GM23338 (cell line): ENCODE results near the gene MAPK8IP3. TPM values are rescaled to one million over a fixed set of nuclear protein-coding genes. Genes with fewer than 3 reads are reported as not detected.

Source experiments
- ATAC-seq: fragments of 200-7000 bp; cut with Tn5 transposase; 3 replicates; pipeline ENCODE4 v1.9.1; 2020
- DNase-seq: peaks from one replicate; pipeline ENCODE4 v3.0.0-alpha.2; 2015; ENCODE audit warnings: low spot score
- H2AFZ ChIP-seq: fragments of 200-600 bp; sonication (generic); 2 replicates; pipeline ENCODE4 v1.8.0; 2016; ENCODE audit warnings: antibody characterized with exemption, mild to moderate bottlenecking, moderate library complexity
- H3F3A ChIP-seq: fragments of 200-600 bp; sonication (generic); replicated peaks from 2 replicates; pipeline ENCODE4 v1.8.0; 2017; ENCODE audit warnings: antibody characterized with exemption, mixed run types, low read depth
- H3K27ac ChIP-seq: fragments of 200-600 bp; sonication (generic); 2 replicates; pipeline ENCODE4 v1.6.1; 2016; ENCODE audit warnings: low read depth
- H3K27me3 ChIP-seq: fragments of 200-600 bp; sonication (generic); 2 replicates; pipeline ENCODE4 v1.8.0; 2016; ENCODE audit warnings: mild to moderate bottlenecking, mixed run types, moderate library complexity; ENCODE audit not compliant: insufficient read depth
- H3K36me3 ChIP-seq: fragments of 200-600 bp; sonication (generic); 2 replicates; pipeline ENCODE4 v1.8.0; 2016; ENCODE audit warnings: mild to moderate bottlenecking; ENCODE audit not compliant: insufficient read depth
- H3K4me1 ChIP-seq: fragments of 200-600 bp; sonication (generic); 2 replicates; pipeline ENCODE4 v1.8.0; 2016; ENCODE audit warnings: mild to moderate bottlenecking, moderate library complexity; ENCODE audit not compliant: insufficient read depth
- H3K4me2 ChIP-seq: fragments of 200-600 bp; sonication (generic); 2 replicates; pipeline ENCODE4 v1.7.1; 2017; ENCODE audit warnings: mixed run types
- H3K4me3 ChIP-seq: fragments of 200-600 bp; sonication (generic); 2 replicates; pipeline ENCODE4 v1.6.1; 2016; ENCODE audit warnings: mixed run types
- H3K79me2 ChIP-seq: fragments of 200-600 bp; sonication (generic); replicated peaks from 2 replicates; pipeline ENCODE4 v1.8.0; 2017; ENCODE audit warnings: mild to moderate bottlenecking; ENCODE audit not compliant: insufficient read depth
- H3K9me2 ChIP-seq: fragments of 200-600 bp; sonication (generic); 2 replicates; pipeline ENCODE4 v1.8.0; 2017; ENCODE audit not compliant: insufficient read depth
- H4K20me1 ChIP-seq: fragments of 200-600 bp; sonication (generic); replicated peaks from 2 replicates; pipeline ENCODE4 v1.8.0; 2017; ENCODE audit warnings: mild to moderate bottlenecking; ENCODE audit not compliant: insufficient read depth
- H3K27ac Mint-ChIP-seq: 2 replicates; pipeline ENCODE4 v1.8.0; 2020; ENCODE audit warnings: inconsistent platforms, mild to moderate bottlenecking, moderate library complexity, mixed read lengths
- H3K27me3 Mint-ChIP-seq: 3 replicates; pipeline ENCODE4 v1.8.0; 2022; ENCODE audit warnings: low read depth, mild to moderate bottlenecking, moderate library complexity, mixed read lengths, inconsistent platforms; ENCODE audit not compliant: insufficient read depth, poor library complexity
- H3K36me3 Mint-ChIP-seq: 3 replicates; pipeline ENCODE4 v1.8.0; 2021; ENCODE audit warnings: low read depth, mild to moderate bottlenecking, inconsistent platforms, moderate library complexity, mixed read lengths
- H3K4me1 Mint-ChIP-seq: 3 replicates; pipeline ENCODE4 v1.8.0; 2020; ENCODE audit warnings: mild to moderate bottlenecking, inconsistent platforms, mixed read lengths
- H3K4me3 Mint-ChIP-seq: 3 replicates; pipeline ENCODE4 v1.8.0; 2021; ENCODE audit warnings: moderate library complexity, mild to moderate bottlenecking, inconsistent platforms, mixed read lengths
- H3K9me3 Mint-ChIP-seq: 3 replicates; pipeline ENCODE4 v1.8.0; 2020; ENCODE audit warnings: moderate library complexity, mild to moderate bottlenecking, inconsistent platforms, mixed read lengths
- CREB1 ChIP-seq: fragments of 250-450 bp; sonication (Bioruptor Pico); IDR thresholded peaks from 2 replicates; pipeline ENCODE4 v1.5.0; 2020; ENCODE audit warnings: low read depth, mild to moderate bottlenecking, moderate library complexity
- CTCF ChIP-seq, 2 experiments: fragments of 200-600 bp in 1 of 2; sonication (generic) in 1 of 2; conservative IDR thresholded peaks; 2 replicates each; pipeline versions ENCODE4 v1.5.1 to v1.6.1; 2016 to 2017; ENCODE audit warnings: antibody characterized with exemption in 2 of 2, low read depth in 2 of 2, mild to moderate bottlenecking in 2 of 2, moderate library complexity in 1 of 2
- ETS1 ChIP-seq: IDR thresholded peaks from 2 replicates; pipeline ENCODE4 v1.6.1; 2016; ENCODE audit warnings: antibody characterized with exemption
- JUNB ChIP-seq: IDR thresholded peaks from one replicate; pipeline ENCODE4 v1.6.1; 2016; ENCODE audit warnings: antibody characterized with exemption; ENCODE audit not compliant: unreplicated experiment
- NANOG ChIP-seq: IDR thresholded peaks from 2 replicates; pipeline ENCODE4 v1.6.1; 2016; ENCODE audit warnings: antibody characterized with exemption, borderline replicate concordance
- POLR2AphosphoS5 ChIP-seq: IDR thresholded peaks from 2 replicates; pipeline ENCODE4 v1.6.1; 2016; ENCODE audit warnings: antibody characterized with exemption, low read depth
- REST ChIP-seq: IDR thresholded peaks from one replicate; pipeline ENCODE4 v1.6.1; 2018; ENCODE audit warnings: antibody characterized with exemption; ENCODE audit not compliant: unreplicated experiment
- STAT1 ChIP-seq: IDR thresholded peaks from one replicate; pipeline ENCODE4 v1.6.1; 2016; ENCODE audit warnings: antibody characterized with exemption; ENCODE audit not compliant: unreplicated experiment
- ZNF114 ChIP-seq: fragments of 250-450 bp; sonication (Bioruptor Pico); IDR thresholded peaks from 2 replicates; pipeline ENCODE4 v1.5.0; 2020; ENCODE audit warnings: mild to moderate bottlenecking, moderate library complexity
- ZNF331 ChIP-seq: fragments of 250-450 bp; sonication (Bioruptor Pico); IDR thresholded peaks from 2 replicates; pipeline ENCODE4 v1.5.0; 2020; ENCODE audit warnings: low read depth, mild to moderate bottlenecking, moderate library complexity
- ZNF462 ChIP-seq: fragments of 250-450 bp; sonication (Bioruptor Pico); IDR thresholded peaks from 2 replicates; pipeline ENCODE4 v1.5.0; 2020; ENCODE audit warnings: mild to moderate bottlenecking, moderate library complexity
- polyA plus RNA-seq: library from polyadenylated mRNA; unstranded; fragments of >200 nt; fragmentation: Nextera tagmentation; extraction: Ambion mirVana; gene quantifications from 2 replicates; pipeline ENCODE4 v1.2.1, GENCODE V29; 2016
- total RNA-seq: library from RNA; depleted of rRNA; stranded (reverse); fragments of >200 nt; shearing (Covaris generic); gene quantifications from 2 replicates; pipeline ENCODE4 v1.2.3, GENCODE V29; 2014

MAPK8IP3 gene
- total and polyA plus RNA-seq, 2 experiments from 2014 or later: 11.3 to 58.4 TPM

- Histone ChIP-seq H2AFZ (no peak overlapping the region), H3K27me3 (no peaks in the 10 kb centered on the region), H3K9me2 (no peaks in the 10 kb centered on the region), H3K79me2 (no peaks in the 10 kb centered on the region), H3K27ac (no peak overlapping the region), H3F3A (peaks cover 43% of the 10 kb centered on the region), H3K4me3 (no peak overlapping the region), H4K20me1 (no peaks in the 10 kb centered on the region), H3K36me3 (no peaks in the 10 kb centered on the region), H3K4me1 (no peaks in the 10 kb centered on the region), H3K4me2 (no peak overlapping the region)
- no peaks in the 10 kb centered on the region for H3K4me1 Mint-ChIP-seq
- TF ChIP-seq CREB1 (CRISPR knock-in tag): no peak
- TF ChIP-seq REST: no peak
- TF ChIP-seq CTCF (conservative IDR thresholded peaks at IDR 0.05; ENCODE audit: low read depth in 2 of 2): no peak
- TF ChIP-seq ZNF331 (CRISPR knock-in tag): no peak
- TF ChIP-seq ZNF462 (CRISPR knock-in tag): no peak
- TF ChIP-seq ETS1: no peak
- TF ChIP-seq JUNB: no peak
- TF ChIP-seq STAT1: no peak
- no peak for TF ChIP-seq NANOG
- TF ChIP-seq ZNF114 (CRISPR knock-in tag): no peak
- TF ChIP-seq POLR2AphosphoS5: no peak
- peaks cover 6% of the 10 kb centered on the region for H3K27me3 Mint-ChIP-seq
- peaks cover 3% of the 10 kb centered on the region; the same call in 2 of the 3 replicates for H3K9me3 Mint-ChIP-seq
- DNase-seq (no peak), ATAC-seq (no peak)
- H3K4me3 Mint-ChIP-seq: no peak overlapping the region
- no peak overlapping the region for H3K27ac Mint-ChIP-seq
- peaks cover 8% of the 10 kb centered on the region; the same call in 2 of the 3 replicates for H3K36me3 Mint-ChIP-seq
These were observed 34.2 kb downstream of the MAPK8IP3 start for GRCh38 chr16:1740234-1740633.
